GM23338 (cell line): ENCODE measurements around the gene PLOD2. TPM values are rescaled to one million over a fixed set of nuclear protein-coding genes. Genes with fewer than 3 reads are reported as not detected.

ENCODE experiments used
- ATAC-seq: fragments of 200-7000 bp; cut with Tn5 transposase; 3 replicates; pipeline ENCODE4 v1.9.1; 2020
- DNase-seq: peaks from one replicate; pipeline ENCODE4 v3.0.0-alpha.2; 2015; ENCODE audit warnings: low spot score
- H2AFZ ChIP-seq: fragments of 200-600 bp; sonication (generic); 2 replicates; pipeline ENCODE4 v1.8.0; 2016; ENCODE audit warnings: antibody characterized with exemption, mild to moderate bottlenecking, moderate library complexity
- H3F3A ChIP-seq: fragments of 200-600 bp; sonication (generic); replicated peaks from 2 replicates; pipeline ENCODE4 v1.8.0; 2017; ENCODE audit warnings: antibody characterized with exemption, mixed run types, low read depth
- H3K27ac ChIP-seq: fragments of 200-600 bp; sonication (generic); 2 replicates; pipeline ENCODE4 v1.6.1; 2016; ENCODE audit warnings: low read depth
- H3K27me3 ChIP-seq: fragments of 200-600 bp; sonication (generic); 2 replicates; pipeline ENCODE4 v1.8.0; 2016; ENCODE audit warnings: mild to moderate bottlenecking, mixed run types, moderate library complexity; ENCODE audit not compliant: insufficient read depth
- H3K36me3 ChIP-seq: fragments of 200-600 bp; sonication (generic); 2 replicates; pipeline ENCODE4 v1.8.0; 2016; ENCODE audit warnings: mild to moderate bottlenecking; ENCODE audit not compliant: insufficient read depth
- H3K4me1 ChIP-seq: fragments of 200-600 bp; sonication (generic); 2 replicates; pipeline ENCODE4 v1.8.0; 2016; ENCODE audit warnings: mild to moderate bottlenecking, moderate library complexity; ENCODE audit not compliant: insufficient read depth
- H3K4me2 ChIP-seq: fragments of 200-600 bp; sonication (generic); 2 replicates; pipeline ENCODE4 v1.7.1; 2017; ENCODE audit warnings: mixed run types
- H3K4me3 ChIP-seq: fragments of 200-600 bp; sonication (generic); 2 replicates; pipeline ENCODE4 v1.6.1; 2016; ENCODE audit warnings: mixed run types
- H3K79me2 ChIP-seq: fragments of 200-600 bp; sonication (generic); replicated peaks from 2 replicates; pipeline ENCODE4 v1.8.0; 2017; ENCODE audit warnings: mild to moderate bottlenecking; ENCODE audit not compliant: insufficient read depth
- H3K9me2 ChIP-seq: fragments of 200-600 bp; sonication (generic); 2 replicates; pipeline ENCODE4 v1.8.0; 2017; ENCODE audit not compliant: insufficient read depth
- H4K20me1 ChIP-seq: fragments of 200-600 bp; sonication (generic); replicated peaks from 2 replicates; pipeline ENCODE4 v1.8.0; 2017; ENCODE audit warnings: mild to moderate bottlenecking; ENCODE audit not compliant: insufficient read depth
- H3K27ac Mint-ChIP-seq: 2 replicates; pipeline ENCODE4 v1.8.0; 2020; ENCODE audit warnings: inconsistent platforms, mild to moderate bottlenecking, moderate library complexity, mixed read lengths
- H3K27me3 Mint-ChIP-seq: 3 replicates; pipeline ENCODE4 v1.8.0; 2022; ENCODE audit warnings: low read depth, mild to moderate bottlenecking, moderate library complexity, mixed read lengths, inconsistent platforms; ENCODE audit not compliant: insufficient read depth, poor library complexity
- H3K36me3 Mint-ChIP-seq: 3 replicates; pipeline ENCODE4 v1.8.0; 2021; ENCODE audit warnings: low read depth, mild to moderate bottlenecking, inconsistent platforms, moderate library complexity, mixed read lengths
- H3K4me1 Mint-ChIP-seq: 3 replicates; pipeline ENCODE4 v1.8.0; 2020; ENCODE audit warnings: mild to moderate bottlenecking, inconsistent platforms, mixed read lengths
- H3K4me3 Mint-ChIP-seq: 3 replicates; pipeline ENCODE4 v1.8.0; 2021; ENCODE audit warnings: moderate library complexity, mild to moderate bottlenecking, inconsistent platforms, mixed read lengths
- H3K9me3 Mint-ChIP-seq: 3 replicates; pipeline ENCODE4 v1.8.0; 2020; ENCODE audit warnings: moderate library complexity, mild to moderate bottlenecking, inconsistent platforms, mixed read lengths
- ETS1 ChIP-seq: IDR thresholded peaks from 2 replicates; pipeline ENCODE4 v1.6.1; 2016; ENCODE audit warnings: antibody characterized with exemption
- EZH2phosphoT487 ChIP-seq: fragments of 200-600 bp; sonication (generic); IDR thresholded peaks from one replicate; pipeline ENCODE4 v1.8.1; 2018; ENCODE audit warnings: antibody characterized with exemption; ENCODE audit not compliant: unreplicated experiment
- JUNB ChIP-seq: IDR thresholded peaks from one replicate; pipeline ENCODE4 v1.6.1; 2016; ENCODE audit warnings: antibody characterized with exemption; ENCODE audit not compliant: unreplicated experiment
- NANOG ChIP-seq: IDR thresholded peaks from 2 replicates; pipeline ENCODE4 v1.6.1; 2016; ENCODE audit warnings: antibody characterized with exemption, borderline replicate concordance
- POLR2AphosphoS5 ChIP-seq: IDR thresholded peaks from 2 replicates; pipeline ENCODE4 v1.6.1; 2016; ENCODE audit warnings: antibody characterized with exemption, low read depth
- ZNF462 ChIP-seq: fragments of 250-450 bp; sonication (Bioruptor Pico); IDR thresholded peaks from 2 replicates; pipeline ENCODE4 v1.5.0; 2020; ENCODE audit warnings: mild to moderate bottlenecking, moderate library complexity
- polyA plus RNA-seq: library from polyadenylated mRNA; unstranded; fragments of >200 nt; fragmentation: Nextera tagmentation; extraction: Ambion mirVana; gene quantifications from 2 replicates; pipeline ENCODE4 v1.2.1, GENCODE V29; 2016
- total RNA-seq: library from RNA; depleted of rRNA; stranded (reverse); fragments of >200 nt; shearing (Covaris generic); gene quantifications from 2 replicates; pipeline ENCODE4 v1.2.3, GENCODE V29; 2014

The PLOD2 gene
- total and polyA plus RNA-seq, 2 experiments from 2014 or later: 26.7 to 30.5 TPM

GRCh38 chr3:146191051-146191450, 30.1 kb upstream of the PLOD2 start (continued):
- no peak for TF ChIP-seq ZNF462
- TF ChIP-seq POLR2AphosphoS5: no peak
- TF ChIP-seq ETS1: no peak
- no peak for TF ChIP-seq EZH2phosphoT487
- no peak for TF ChIP-seq NANOG

- DNase-seq: peak; percentile 84
- Histone ChIP-seq H3K4me1 (no peaks in the 10 kb centered on the region), H2AFZ (no peak overlapping the region), H3K9me2 (no peaks in the 10 kb centered on the region), H4K20me1 (no peaks in the 10 kb centered on the region), H3K79me2 (no peaks in the 10 kb centered on the region), H3K27me3 (no peaks in the 10 kb centered on the region), H3K36me3 (no peaks in the 10 kb centered on the region), H3F3A (no peaks in the 10 kb centered on the region), H3K4me2 (no peak overlapping the region), H3K4me3 (no peak overlapping the region), H3K27ac (no peak overlapping the region)
- no peaks in the 10 kb centered on the region for H3K9me3 Mint-ChIP-seq
- peak; percentile 87 for ATAC-seq
- H3K27ac Mint-ChIP-seq: no peak overlapping the region; the same call in 1 of the 2 replicates
- no peak overlapping the region for H3K4me3 Mint-ChIP-seq
- H3K4me1 Mint-ChIP-seq: peaks cover 2% of the 10 kb centered on the region; the same call in 1 of the 3 replicates
- peaks cover 1% of the 10 kb centered on the region for H3K27me3 Mint-ChIP-seq
- no peaks in the 10 kb centered on the region for H3K36me3 Mint-ChIP-seq
- TF ChIP-seq JUNB: no peak
- no peak for TF ChIP-seq ZNF462
These were observed 28.7 kb upstream of the PLOD2 start for GRCh38 chr3:146189519-146190173.
